HepG2 (cell line): ENCODE data around the gene ZNF514. TPM values are rescaled to one million over a fixed set of nuclear protein-coding genes. Genes with fewer than 3 reads are reported as not detected.

Experiments used
- ARNT2 ChIP-seq: sonication (generic); formaldehyde crosslinking; IDR thresholded peaks from 2 replicates; pipeline ENCODE4 v1.8.0; 2022; ENCODE audit warnings: mild to moderate bottlenecking, low read depth, missing genetic modification reagents, moderate library complexity
- CCAR2 ChIP-seq: fragments of 200-400 bp; formaldehyde crosslinking; optimal IDR thresholded peaks from 2 replicates; pipeline ENCODE3; 2018; ENCODE audit warnings: low read depth, mild to moderate bottlenecking, low read length, moderate library complexity
- EHMT2 ChIP-seq: fragments of 200-600 bp; sonication (generic); IDR thresholded peaks from 2 replicates; pipeline ENCODE4 v1.7.0; 2017; ENCODE audit warnings: antibody characterized with exemption, low read depth, low read length, borderline replicate concordance
- FOXA1 ChIP-seq, 2 experiments: fragments of 450-650 bp in 1 of 2; sonication (generic) in 1 of 2; formaldehyde crosslinking in 1 of 2; IDR thresholded peaks; 2 replicates each; pipeline versions ENCODE4 v1.4.0 to v1.6.1; 2016 to 2020; ENCODE audit warnings: missing genetic modification reagents in 1 of 2
- GZF1 ChIP-seq: sonication (generic); formaldehyde crosslinking; IDR thresholded peaks from 2 replicates; pipeline ENCODE4 v1.5.1; 2020; ENCODE audit warnings: mild to moderate bottlenecking, missing genetic modification reagents
- KAT8 ChIP-seq: IDR thresholded peaks from 2 replicates; pipeline ENCODE4 v1.6.1; 2016; ENCODE audit warnings: missing genetic modification reagents, missing compliant biosample characterization
- LCORL ChIP-seq, 2 experiments: fragments of 450-650 bp in 1 of 2; sonication (generic) in 1 of 2; formaldehyde crosslinking in 1 of 2; IDR thresholded peaks; 2 replicates each; pipeline versions ENCODE4 v1.5.0 to v1.6.1; 2017 to 2020; ENCODE audit warnings: antibody characterized with exemption in 1 of 2, missing genetic modification reagents in 1 of 2
- MAZ ChIP-seq, 2 experiments: sonication (generic) in 1 of 2; formaldehyde crosslinking in 1 of 2; IDR thresholded peaks; 2 replicates each; pipeline versions ENCODE4 v1.5.0 to v1.6.1; 2012 to 2020; ENCODE audit warnings: low read depth in 2 of 2, mild to moderate bottlenecking in 2 of 2, borderline replicate concordance in 1 of 2, improper control_type of control experiment in 1 of 2, low read length in 1 of 2, missing genetic modification reagents in 1 of 2, moderate library complexity in 1 of 2
- NFIB ChIP-seq: sonication (generic); formaldehyde crosslinking; IDR thresholded peaks from 2 replicates; pipeline ENCODE4 v1.9.0; 2021; ENCODE audit warnings: missing genetic modification reagents, mild to moderate bottlenecking, borderline replicate concordance
- NFYC ChIP-seq: IDR thresholded peaks from 2 replicates; pipeline ENCODE4 v1.6.1; 2016; ENCODE audit warnings: missing genetic modification reagents, missing compliant biosample characterization
- PHF5A ChIP-seq: IDR thresholded peaks from one replicate; pipeline ENCODE4 v1.6.1; 2018; ENCODE audit warnings: low read depth, missing genetic modification reagents; ENCODE audit not compliant: unreplicated experiment
- PITX1 ChIP-seq: sonication (generic); formaldehyde crosslinking; IDR thresholded peaks from 2 replicates; pipeline ENCODE4 v1.5.1; 2020; ENCODE audit warnings: mild to moderate bottlenecking, missing genetic modification reagents
- POLR2A ChIP-seq, 2 experiments: IDR thresholded peaks; 2 replicates each; pipeline ENCODE4 v1.6.1; 2011; ENCODE audit warnings: low read depth in 2 of 2, low read length in 2 of 2, mild to moderate bottlenecking in 1 of 2, moderate library complexity in 1 of 2; ENCODE audit not compliant: insufficient read depth in 1 of 2
- RAD51 ChIP-seq: fragments of 450-650 bp; IDR thresholded peaks from 2 replicates; pipeline ENCODE4 v1.6.1; 2016; ENCODE audit warnings: borderline replicate concordance
- SETDB1 ChIP-seq: sonication (generic); formaldehyde crosslinking; IDR thresholded peaks from 2 replicates; pipeline ENCODE4 v1.5.1; 2020; ENCODE audit warnings: missing genetic modification reagents, mild to moderate bottlenecking, borderline replicate concordance
- ZBTB21 ChIP-seq: sonication (generic); formaldehyde crosslinking; IDR thresholded peaks from 2 replicates; pipeline ENCODE4 v1.4.0; 2020; ENCODE audit warnings: missing genetic modification reagents
- ZFAT ChIP-seq: sonication (generic); formaldehyde crosslinking; conservative IDR thresholded peaks from 2 replicates; pipeline ENCODE4 v1.8.1; 2023; ENCODE audit warnings: missing genetic modification reagents, inconsistent platforms
- ZNF205 ChIP-seq: IDR thresholded peaks from 2 replicates; pipeline ENCODE4 v1.6.1; 2018; ENCODE audit warnings: missing biosample characterization, missing genetic modification reagents
- ZNF329 ChIP-seq: sonication (generic); formaldehyde crosslinking; IDR thresholded peaks from 2 replicates; pipeline ENCODE4 v1.9.0; 2021; ENCODE audit warnings: low read depth, mild to moderate bottlenecking, missing genetic modification reagents
- ZNF34 ChIP-seq: sonication (generic); formaldehyde crosslinking; IDR thresholded peaks from 2 replicates; pipeline ENCODE4 v1.4.0; 2020; ENCODE audit warnings: mild to moderate bottlenecking, missing genetic modification reagents, borderline replicate concordance
- ZNF557 ChIP-seq: sonication (generic); formaldehyde crosslinking; IDR thresholded peaks from 2 replicates; pipeline ENCODE4 v1.4.0; 2020; ENCODE audit warnings: missing genetic modification reagents
- ZNF792 ChIP-seq: IDR thresholded peaks from 2 replicates; pipeline ENCODE4 v1.6.1; 2016
- polyA plus RNA-seq, 8 experiments: library from polyadenylated mRNA; depleted of rRNA in 3 of 8; stranded (reverse) in 7 of 8; unstranded in 1 of 8; fragments of >200 nt; fragmentation: Illumina TruSeq in 4 of 8; extraction: Trizol in 4 of 8; gene quantifications; 2 replicates each; pipeline versions ENCODE4 v1.2.1 to v1.2.3, GENCODE V29; 2011 to 2016; ENCODE audit warnings: low read depth in 4 of 8, missing spikeins in 1 of 8, mixed read lengths in 1 of 8; ENCODE audit not compliant: insufficient read depth in 1 of 8
- total RNA-seq, 5 experiments: library from RNA; depleted of rRNA; stranded (reverse); fragments of >200 nt; fragmentation: Illumina TruSeq; extraction: Trizol; gene quantifications; 2 replicates each; pipeline ENCODE4 v1.2.3, GENCODE V29; 2016; ENCODE audit warnings: low read depth in 1 of 5
- TF ChIP-seq, protein P1 (sequence below): sonication (generic); formaldehyde crosslinking; IDR thresholded peaks from 2 replicates; pipeline ENCODE4 v1.8.1; 2022; ENCODE audit warnings: low read depth, mild to moderate bottlenecking, missing genetic modification reagents
- TF ChIP-seq, protein P2 (sequence below): sonication (generic); formaldehyde crosslinking; IDR thresholded peaks from 2 replicates; pipeline ENCODE4 v1.5.0; 2020; ENCODE audit warnings: missing genetic modification reagents, mild to moderate bottlenecking, borderline replicate concordance
- TF ChIP-seq, protein P3 (sequence below): IDR thresholded peaks from 2 replicates; pipeline ENCODE4 v1.6.1; 2016; ENCODE audit warnings: low read depth, control low read depth

ZNF514 gene
- total and polyA plus RNA-seq, 2 of the 13 experiments (the other 11 are each of a cell fraction or from before 2014, with no cell fraction given) = 15.2 to 18.7 TPM

DNA sequence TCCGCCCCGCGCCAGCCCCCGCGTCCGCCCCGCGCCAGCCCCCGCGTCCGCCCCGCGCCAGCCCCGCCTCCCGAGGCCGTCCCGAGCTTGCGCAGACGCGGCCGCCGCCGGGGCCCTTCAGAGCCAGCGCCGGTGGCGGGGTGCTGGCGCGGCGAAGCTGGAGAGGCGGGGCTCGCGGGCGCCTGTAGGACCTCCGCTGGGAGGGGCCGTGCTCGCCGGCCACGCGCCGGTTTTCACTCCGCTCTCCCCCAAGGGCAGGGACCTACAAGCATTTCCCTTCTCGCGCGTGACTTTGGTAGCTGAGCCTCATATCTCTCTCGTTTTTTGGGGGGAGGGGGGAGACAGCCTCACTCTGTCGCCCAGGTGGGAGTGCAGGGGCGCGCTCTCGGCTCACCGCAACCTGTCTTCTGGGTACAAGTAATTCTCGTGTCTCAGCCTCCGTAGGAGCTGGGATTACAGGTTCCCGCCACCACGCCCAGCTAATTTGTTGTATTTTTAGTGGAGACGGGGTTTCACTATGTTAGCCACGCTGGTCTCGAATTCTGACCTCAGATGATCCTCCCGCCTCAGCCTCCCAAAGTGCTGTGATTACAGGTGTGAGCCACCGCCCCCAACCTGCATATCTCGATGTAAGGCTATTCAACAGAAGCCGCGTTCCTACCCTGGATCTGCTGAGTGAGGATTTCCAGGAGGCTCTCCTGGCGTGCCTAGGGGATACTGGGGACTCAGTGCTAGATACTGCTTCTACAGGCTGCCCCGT is at the start of gene ZNF514 (continued):
- TF ChIP-seq EHMT2 (no peak), ZNF557 (no peak), ARNT2 (CRISPR knock-in tag) (no peak), PITX1 (0 out of 2 replicates have a peak, but pooled peaks have one; percentile 14), ZNF792 (CRISPR knock-in tag) (no peak), SETDB1 (CRISPR knock-in tag) (no peak), KAT8 (CRISPR knock-in tag) (0 out of 2 replicates have a peak, but pooled peaks have one; percentile 24), FOXA1 (IDR thresholded peaks at IDR 0.05) (no peak), FOXA1 (CRISPR knock-in tag; IDR thresholded peaks at IDR 0.05) (no peak), ZBTB21 (CRISPR knock-in tag) (no peak), PHF5A (CRISPR knock-in tag) (peak; percentile 21), ZNF34 (CRISPR knock-in tag) (no peak), ZNF205 (no peak), MAZ (IDR thresholded peaks at IDR 0.05; ENCODE audit: borderline replicate concordance, low read depth, low read length) (peak; percentile 49; the same call in 1 of the 2 replicates), MAZ (CRISPR knock-in tag; IDR thresholded peaks at IDR 0.05; ENCODE audit: low read depth) (peak; percentile 52; the same call in 1 of the 2 replicates), LCORL (IDR thresholded peaks at IDR 0.05) (no peak), LCORL (CRISPR knock-in tag; IDR thresholded peaks at IDR 0.05) (0 out of 2 replicates have a peak, but pooled peaks have one; percentile 34), ZFAT (CRISPR knock-in tag) (no peak), CCAR2 (no peak), POLR2A (IDR thresholded peaks at IDR 0.05; ENCODE audit: insufficient read depth in 1 of 2, low read depth in 2 of 2, low read length in 2 of 2) (peak; percentile 29 to 63; a peak in 2 of 4 replicates), GZF1 (CRISPR knock-in tag) (no peak), RAD51 (no peak), NFYC (CRISPR knock-in tag) (no peak), NFIB (CRISPR knock-in tag) (no peak), ZNF329 (CRISPR knock-in tag) (no peak)
- TF ChIP-seq, protein P1, sequence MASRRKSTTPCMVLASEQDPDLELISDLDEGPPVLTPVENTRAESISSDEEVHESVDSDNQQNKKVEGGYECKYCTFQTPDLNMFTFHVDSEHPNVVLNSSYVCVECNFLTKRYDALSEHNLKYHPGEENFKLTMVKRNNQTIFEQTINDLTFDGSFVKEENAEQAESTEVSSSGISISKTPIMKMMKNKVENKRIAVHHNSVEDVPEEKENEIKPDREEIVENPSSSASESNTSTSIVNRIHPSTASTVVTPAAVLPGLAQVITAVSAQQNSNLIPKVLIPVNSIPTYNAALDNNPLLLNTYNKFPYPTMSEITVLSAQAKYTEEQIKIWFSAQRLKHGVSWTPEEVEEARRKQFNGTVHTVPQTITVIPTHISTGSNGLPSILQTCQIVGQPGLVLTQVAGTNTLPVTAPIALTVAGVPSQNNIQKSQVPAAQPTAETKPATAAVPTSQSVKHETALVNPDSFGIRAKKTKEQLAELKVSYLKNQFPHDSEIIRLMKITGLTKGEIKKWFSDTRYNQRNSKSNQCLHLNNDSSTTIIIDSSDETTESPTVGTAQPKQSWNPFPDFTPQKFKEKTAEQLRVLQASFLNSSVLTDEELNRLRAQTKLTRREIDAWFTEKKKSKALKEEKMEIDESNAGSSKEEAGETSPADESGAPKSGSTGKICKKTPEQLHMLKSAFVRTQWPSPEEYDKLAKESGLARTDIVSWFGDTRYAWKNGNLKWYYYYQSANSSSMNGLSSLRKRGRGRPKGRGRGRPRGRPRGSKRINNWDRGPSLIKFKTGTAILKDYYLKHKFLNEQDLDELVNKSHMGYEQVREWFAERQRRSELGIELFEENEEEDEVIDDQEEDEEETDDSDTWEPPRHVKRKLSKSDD = 0 out of 2 replicates have a peak, but pooled peaks have one; percentile 33
- TF ChIP-seq, protein P2, sequence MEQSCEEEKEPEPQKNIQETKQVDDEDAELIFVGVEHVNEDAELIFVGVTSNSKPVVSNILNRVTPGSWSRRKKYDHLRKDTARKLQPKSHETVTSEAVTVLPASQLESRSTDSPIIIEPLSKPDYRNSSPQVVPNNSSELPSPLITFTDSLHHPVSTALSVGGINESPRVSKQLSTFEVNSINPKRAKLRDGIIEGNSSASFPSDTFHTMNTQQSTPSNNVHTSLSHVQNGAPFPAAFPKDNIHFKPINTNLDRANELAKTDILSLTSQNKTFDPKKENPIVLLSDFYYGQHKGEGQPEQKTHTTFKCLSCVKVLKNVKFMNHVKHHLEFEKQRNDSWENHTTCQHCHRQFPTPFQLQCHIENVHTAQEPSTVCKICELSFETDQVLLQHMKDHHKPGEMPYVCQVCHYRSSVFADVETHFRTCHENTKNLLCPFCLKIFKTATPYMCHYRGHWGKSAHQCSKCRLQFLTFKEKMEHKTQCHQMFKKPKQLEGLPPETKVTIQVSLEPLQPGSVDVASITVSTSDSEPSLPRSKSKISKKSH = peak; percentile 39; the same call in 1 of the 2 replicates
- TF ChIP-seq, protein P3, sequence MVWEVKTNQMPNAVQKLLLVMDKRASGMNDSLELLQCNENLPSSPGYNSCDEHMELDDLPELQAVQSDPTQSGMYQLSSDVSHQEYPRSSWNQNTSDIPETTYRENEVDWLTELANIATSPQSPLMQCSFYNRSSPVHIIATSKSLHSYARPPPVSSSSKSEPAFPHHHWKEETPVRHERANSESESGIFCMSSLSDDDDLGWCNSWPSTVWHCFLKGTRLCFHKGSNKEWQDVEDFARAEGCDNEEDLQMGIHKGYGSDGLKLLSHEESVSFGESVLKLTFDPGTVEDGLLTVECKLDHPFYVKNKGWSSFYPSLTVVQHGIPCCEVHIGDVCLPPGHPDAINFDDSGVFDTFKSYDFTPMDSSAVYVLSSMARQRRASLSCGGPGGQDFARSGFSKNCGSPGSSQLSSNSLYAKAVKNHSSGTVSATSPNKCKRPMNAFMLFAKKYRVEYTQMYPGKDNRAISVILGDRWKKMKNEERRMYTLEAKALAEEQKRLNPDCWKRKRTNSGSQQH (CRISPR knock-in tag) = no peak
